Lung (tissue), 12 donors: ENCODE data around the gene SERTAD1. TPM values are rescaled to one million over a fixed set of nuclear protein-coding genes. Genes with fewer than 3 reads are reported as not detected.
A peak's percentile ranks its signal among the peaks of the same experiment; 100 is the strongest.
"Not testable (repeated sequence)": the region's sequence is repeated elsewhere in the genome, so short reads cannot be mapped to it uniquely, and the experiment has no call there.

Experiments used
- ATAC-seq: fragments of 200-7000 bp; cut with Tn5 transposase; one replicate; pipeline ENCODE4 v1.9.1; 2020; ENCODE audit warnings: moderate number of reproducible peaks; ENCODE audit not compliant: insufficient read depth, low FRiP score
- DNase-seq, 3 donors: peaks; one replicate each; pipeline ENCODE4 v3.0.0-alpha.2; 2013 to 2017
- H3K27ac ChIP-seq, 2 donors: one replicate each; pipeline ENCODE4 v1.5.1; 2013; ENCODE audit warnings: mild to moderate bottlenecking in 2 of 2, moderate library complexity in 2 of 2, control low read depth in 1 of 2, inconsistent platforms in 1 of 2, low read depth in 1 of 2, low read length in 1 of 2
- H3K27me3 ChIP-seq, 3 donors: one replicate each; pipeline ENCODE4 v1.5.1; 2013; ENCODE audit warnings: low read length in 2 of 3; ENCODE audit not compliant: control insufficient read depth in 3 of 3, insufficient read depth in 3 of 3
- H3K36me3 ChIP-seq, 4 donors: one replicate each; pipeline ENCODE4 v1.5.1; 2013; ENCODE audit warnings: low read length in 4 of 4, mild to moderate bottlenecking in 1 of 4, moderate library complexity in 1 of 4; ENCODE audit not compliant: control insufficient read depth in 4 of 4, insufficient read depth in 4 of 4
- H3K4me1 ChIP-seq, 5 donors: one replicate each; pipeline ENCODE4 v1.5.1; 2013; ENCODE audit warnings: low read length in 5 of 5, mild to moderate bottlenecking in 2 of 5, moderate library complexity in 1 of 5; ENCODE audit not compliant: control insufficient read depth in 5 of 5, insufficient read depth in 5 of 5
- H3K4me3 ChIP-seq: one replicate; pipeline ENCODE4 v1.5.1; 2013; ENCODE audit warnings: mild to moderate bottlenecking, control low read depth, moderate library complexity
- H3K9ac ChIP-seq, 2 donors: one replicate each; pipeline ENCODE4 v1.5.1; 2013; ENCODE audit warnings: low read length in 2 of 2, control low read depth in 1 of 2; ENCODE audit not compliant: insufficient read depth in 1 of 2
- H3K9me3 ChIP-seq, 4 donors: one replicate each; pipeline ENCODE4 v1.5.1; 2013; ENCODE audit warnings: low read length in 3 of 4, mild to moderate bottlenecking in 1 of 4, moderate library complexity in 1 of 4; ENCODE audit not compliant: control insufficient read depth in 4 of 4, insufficient read depth in 3 of 4
- CTCF ChIP-seq: IDR thresholded peaks from 2 replicates; pipeline ENCODE4 v1.5.1; 2012; ENCODE audit warnings: mild to moderate bottlenecking; ENCODE audit errors: control extremely low read depth, extremely low read depth
- WGBS, 2 donors: extraction: QIAGEN DNeasy Blood & Tissue Kit; methylation state at CpG; one replicate each; pipeline ENCODE4 v1.1.7; 2013; 5-methylcytosine and 5-hydroxymethylcytosine counted together
- polyA plus RNA-seq, 2 donors: library from polyadenylated mRNA; stranded (reverse); fragments of 200-250 nt; gene quantifications; one replicate each; pipeline ENCODE4 v1.2.1, GENCODE V29; 2013
- total RNA-seq, 2 donors: library from RNA; depleted of rRNA in 1 of 2; stranded (reverse); fragments of >200 nt in 1 of 2; gene quantifications; one replicate each; pipeline ENCODE4 v1.2.1, GENCODE V29; 2014 to 2021
- donor health status: control.
- donor health status: control.
- donor health status: Bipolar disorder and iron deficiency.
- donor health status: healthy.
- donor health status: DM: yes; HTN: yes; CAD: no.

The SERTAD1 gene
- total and polyA plus RNA-seq, 4 donors, result 10.8 to 37.9 (median 24.2) TPM

- ATAC-seq, result no peak
- H3K9ac ChIP-seq, result no peak overlapping the region
- 33 to 44% methylated on average over 16 of the region's 16 CpGs for WGBS, 2 donors
- H3K4me3 ChIP-seq, result peak overlapping the region; percentile 10
- peaks cover 0 to 5% (median 0%) of the 10 kb centered on the region in 4 donors for H3K36me3 ChIP-seq
- H3K27ac ChIP-seq, result peak overlapping the region; percentile 64 to 79
- H3K9me3 ChIP-seq, result no peaks in the 10 kb centered on the region
- no peaks in the 10 kb centered on the region for H3K27me3 ChIP-seq
- H3K4me1 ChIP-seq, result peaks cover 2 to 15% (median 5%) of the 10 kb centered on the region in 5 donors
- TF ChIP-seq CTCF, result no peak
- DNase-seq, result peak in 1 of 3 donors; percentile 25
Observed at GRCh38 chr19:40411125-40411842, 14.5 kb downstream of the SERTAD1 start.

GRCh38 chr19:40410030-40410389 is 15.8 kb downstream of the SERTAD1 start:
- WGBS, 2 donors, result 58 to 61% methylated on average over 9 of the region's 9 CpGs
- Histone ChIP-seq H3K36me3 (peaks cover 0 to 5% (median 0%) of the 10 kb centered on the region in 4 donors), H3K27me3 (no peaks in the 10 kb centered on the region), H3K9ac (no peak overlapping the region), H3K4me1 (peaks cover 2 to 14% (median 5%) of the 10 kb centered on the region in 5 donors), H3K27ac (no peak overlapping the region), H3K9me3 (no peaks in the 10 kb centered on the region), H3K4me3 (no peak overlapping the region)
- ATAC-seq (no peak), DNase-seq (no peak)
- TF ChIP-seq CTCF, result no peak

DNA sequence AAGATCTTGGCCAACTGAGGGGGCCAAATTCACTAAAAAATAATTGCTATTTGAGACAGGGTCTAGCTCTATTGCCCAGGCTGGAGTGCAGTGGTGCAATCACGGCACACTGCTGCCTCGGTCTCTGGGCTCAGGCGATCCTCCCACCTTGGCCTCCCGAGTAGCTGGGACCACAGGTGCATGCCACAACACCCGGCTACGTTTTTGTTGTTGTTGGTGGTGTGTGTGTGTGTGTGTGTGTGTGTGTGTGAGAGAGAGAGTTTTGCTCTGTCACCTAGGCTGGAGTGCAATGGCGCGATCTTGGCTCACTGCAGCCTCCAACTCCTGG is 17.2 kb downstream of the SERTAD1 start:
- H3K9me3 ChIP-seq, H3K27ac ChIP-seq, H3K9ac ChIP-seq, ATAC-seq, H3K27me3 ChIP-seq, DNase-seq, H3K4me3 ChIP-seq, H3K36me3 ChIP-seq, H3K4me1 ChIP-seq: not testable (repeated sequence)
- WGBS, 2 donors, result 83 to 85% methylated on average over 8 of the region's 8 CpGs

- H3K27me3 ChIP-seq, result no peaks in the 10 kb centered on the region
- peak overlapping the region in 1 of 2 donors; percentile 24 for H3K27ac ChIP-seq
- no peak overlapping the region for H3K4me3 ChIP-seq
- DNase-seq (no peak), ATAC-seq (no peak)
- peaks cover 0 to 5% (median 0%) of the 10 kb centered on the region in 4 donors for H3K36me3 ChIP-seq
- H3K9ac ChIP-seq, result no peak overlapping the region
- peaks cover 0 to 5% (median 4%) of the 10 kb centered on the region in 5 donors for H3K4me1 ChIP-seq
- WGBS, 2 donors, result 51% methylated on average over 22 of the region's 22 CpGs
- TF ChIP-seq CTCF, result no peak
- no peaks in the 10 kb centered on the region for H3K9me3 ChIP-seq
Observed at GRCh38 chr19:40407714-40408597, 17.8 kb downstream of the SERTAD1 start.
